HCT116 (cell line): Measurements from ENCODE around the gene MESD. TPM values are rescaled to one million over a fixed set of nuclear protein-coding genes. Genes with fewer than 3 reads are reported as not detected.

ENCODE experiments used
- ATAC-seq: fragments of 200-7000 bp; cut with Tn5 transposase; 2 replicates; pipeline ENCODE4 v1.9.1; 2020; ENCODE audit warnings: mild to moderate bottlenecking, moderate library complexity
- BruUV-seq: library from RNA; stranded (reverse); fragments of 400-500 nt; replicated peaks from 2 replicates; lab custom pipeline; 2021; lab: Mats Ljungman, UMichigan
- CTCF ChIA-PET: fragments of 300-600 bp; sonication (Branson Sonifier 250); formaldehyde crosslinking; loops from one replicate; lab custom pipeline; 2021; ENCODE audit warnings: antibody characterized with exemption; lab: Charles Lee
- POLR2A ChIA-PET: fragments of 300-600, 350-600 bp; sonication (Branson Sonifier 250); formaldehyde crosslinking; loops from one replicate; lab custom pipeline; 2021; ENCODE audit warnings: antibody characterized with exemption; lab: Charles Lee
- RAD21 ChIA-PET, 2 experiments: fragments of 300-600 bp; sonication (Branson Sonifier 250); formaldehyde crosslinking; loops; one replicate each; lab custom pipeline; 2023; ENCODE audit warnings: low total read pairs in 2 of 2; ENCODE audit not compliant: uncharacterized antibody in 2 of 2, unreplicated experiment in 2 of 2, low non-redundant PET in 1 of 2; lab: Charles Lee
- DNase-seq: peaks from one replicate; pipeline ENCODE4 v3.0.0-alpha.2; 2010; ENCODE audit warnings: low read depth, low spot score
- H2AFZ ChIP-seq: fragments of 200-600 bp; shearing (Covaris generic), sonication (generic); 2 replicates; pipeline ENCODE4 v1.6.1; 2017; ENCODE audit warnings: low read depth, mixed run types, mixed read lengths, antibody characterized with exemption, low read length; ENCODE audit not compliant: poor library complexity, severe bottlenecking
- H3K27ac ChIP-seq: 2 replicates; pipeline ENCODE4 v1.5.1; 2012; ENCODE audit warnings: low read depth, low read length
- H3K27me3 ChIP-seq: fragments of 200-600 bp; sonication (generic); 2 replicates; pipeline ENCODE4 v1.6.1; 2016; ENCODE audit warnings: mixed run types, low read length, mixed read lengths; ENCODE audit not compliant: insufficient read depth
- H3K36me3 ChIP-seq, 2 experiments: fragments of 200-500 bp in 1 of 2; fragments of 200-600 bp in 1 of 2; sonication (Bioruptor generic) in 1 of 2; sonication (generic) in 1 of 2; 2 replicates each; pipeline versions ENCODE4 v1.5.1 to v1.6.1; 2014 to 2016; ENCODE audit warnings: low read length in 2 of 2, inconsistent platforms in 1 of 2, mixed read lengths in 1 of 2, mixed run types in 1 of 2; ENCODE audit not compliant: insufficient read depth in 2 of 2, control insufficient read depth in 1 of 2
- H3K4me1 ChIP-seq, 2 experiments: fragments of 200-600 bp in 1 of 2; sonication (generic) in 1 of 2; 2 replicates each; pipeline versions ENCODE4 v1.5.1 to v1.6.1; 2012 to 2017; ENCODE audit warnings: low read length in 2 of 2, inconsistent platforms in 1 of 2, mild to moderate bottlenecking in 1 of 2, mixed read lengths in 1 of 2, mixed run types in 1 of 2, moderate library complexity in 1 of 2; ENCODE audit not compliant: insufficient read depth in 2 of 2, control insufficient read depth in 1 of 2
- H3K4me2 ChIP-seq: fragments of 200-600 bp; sonication (generic); 2 replicates; pipeline ENCODE4 v1.6.1; 2017; ENCODE audit warnings: mixed run types, low read length, mixed read lengths
- H3K4me3 ChIP-seq, 2 experiments: fragments of 200-600 bp in 1 of 2; sonication (generic) in 1 of 2; replicated peaks in 1 of 2; 2 replicates each; pipeline ENCODE4 v1.5.1; 2011 to 2016; ENCODE audit warnings: low read length in 2 of 2, control low read depth in 1 of 2, low read depth in 1 of 2, mild to moderate bottlenecking in 1 of 2, mixed read lengths in 1 of 2, mixed run types in 1 of 2
- H3K79me2 ChIP-seq: fragments of 200-600 bp; sonication (generic); 2 replicates; pipeline ENCODE4 v1.6.1; 2017; ENCODE audit warnings: mild to moderate bottlenecking, mixed run types, low read length, moderate library complexity, mixed read lengths; ENCODE audit not compliant: insufficient read depth
- H3K9ac ChIP-seq: fragments of 200-600 bp; sonication (generic); 2 replicates; pipeline ENCODE4 v1.6.1; 2016; ENCODE audit warnings: low read length, mixed read lengths
- H3K9me2 ChIP-seq: fragments of 200-600 bp; sonication (generic), shearing (Covaris generic); 2 replicates; pipeline ENCODE4 v1.6.1; 2017; ENCODE audit warnings: mixed run types, mild to moderate bottlenecking, moderate library complexity; ENCODE audit not compliant: insufficient read depth
- H3K9me3 ChIP-seq, 2 experiments: fragments of 200-500 bp in 1 of 2; fragments of 200-600 bp in 1 of 2; sonication (Bioruptor generic) in 1 of 2; sonication (generic) in 1 of 2; 2 replicates each; pipeline ENCODE4 v1.6.1; 2014 to 2017; ENCODE audit warnings: low read length in 2 of 2, mixed read lengths in 2 of 2, inconsistent platforms in 1 of 2, low read depth in 1 of 2, mild to moderate bottlenecking in 1 of 2, mixed run types in 1 of 2, moderate library complexity in 1 of 2; ENCODE audit not compliant: control insufficient read depth in 1 of 2, insufficient read depth in 1 of 2
- H4K20me1 ChIP-seq: fragments of 200-600 bp; sonication (generic), shearing (Covaris generic); 2 replicates; pipeline ENCODE4 v1.6.1; 2017; ENCODE audit warnings: mixed run types, mild to moderate bottlenecking, moderate library complexity; ENCODE audit not compliant: insufficient read depth
- CEBPB ChIP-seq: IDR thresholded peaks from 2 replicates; pipeline ENCODE4 v1.6.1; 2012; ENCODE audit warnings: low read depth
- CTCF ChIP-seq, 3 experiments: fragments of 200-600 bp in 1 of 3; sonication (generic) in 1 of 3; IDR thresholded peaks in 2 of 3; conservative IDR thresholded peaks in 1 of 3; 2 replicates each; pipeline ENCODE4 v1.5.1; 2012 to 2017; ENCODE audit warnings: low read depth in 2 of 3, low read length in 2 of 3, antibody characterized with exemption in 1 of 3, borderline replicate concordance in 1 of 3, control low read depth in 1 of 3, mild to moderate bottlenecking in 1 of 3, mixed read lengths in 1 of 3, mixed run types in 1 of 3, moderate library complexity in 1 of 3; ENCODE audit not compliant: insufficient read depth in 1 of 3
- EZH2phosphoT487 ChIP-seq: fragments of 200-600 bp; IDR thresholded peaks from 2 replicates; pipeline ENCODE4 v1.6.1; 2018; ENCODE audit warnings: antibody characterized with exemption, borderline replicate concordance
- POLR2AphosphoS5 ChIP-seq: IDR thresholded peaks from 2 replicates; pipeline ENCODE4 v1.6.1; 2011; ENCODE audit warnings: mild to moderate bottlenecking, low read depth, low read length, moderate library complexity
- SIN3A ChIP-seq: IDR thresholded peaks from 2 replicates; pipeline ENCODE4 v1.6.1; 2012; ENCODE audit warnings: low read depth
- ZFX ChIP-seq: fragments of 450-650 bp; IDR thresholded peaks from 2 replicates; pipeline ENCODE4 v1.6.1; 2017
- intact Hi-C: fragments of 100-400 bp; cut with micrococcal nuclease; formaldehyde crosslinking; loops from 2 replicates; pipeline ENCODE4 v1.10.0; 2022
- total RNA-seq: library from RNA; stranded (reverse); gene quantifications from one replicate; pipeline ENCODE4 v1.2.1, GENCODE V29; 2021; ENCODE audit not compliant: unreplicated experiment
- TF ChIP-seq, protein P1 (sequence below): IDR thresholded peaks from 2 replicates; pipeline ENCODE4 v1.6.1; 2011; ENCODE audit warnings: mild to moderate bottlenecking, low read length, moderate library complexity; ENCODE audit not compliant: insufficient replicate concordance; ENCODE audit errors: extremely low read depth

The MESD gene
- total RNA-seq, 1 experiment from 2014 or later: 22.5 TPM

DNA sequence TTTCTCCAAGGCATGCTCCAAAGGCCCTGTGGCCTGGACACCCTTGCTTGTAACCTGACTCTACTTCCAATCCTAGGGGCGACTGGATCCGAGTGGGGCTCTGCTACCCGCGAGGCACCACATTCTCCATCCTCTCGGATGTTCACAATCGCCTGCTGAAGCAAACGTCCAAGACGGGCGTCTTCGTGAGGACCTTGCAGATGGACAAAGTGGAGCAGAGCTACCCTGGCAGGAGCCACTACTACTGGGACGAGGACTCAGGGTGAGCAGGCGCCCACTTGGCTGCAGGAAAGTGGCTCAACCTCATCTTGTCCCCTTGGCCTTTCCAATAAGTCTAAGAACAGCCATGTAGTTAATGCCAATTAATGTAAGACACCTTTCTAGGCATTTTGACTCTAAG is 51.9 kb downstream of the MESD start (continued):
- TF ChIP-seq CEBPB: no peak
- TF ChIP-seq, protein P1, sequence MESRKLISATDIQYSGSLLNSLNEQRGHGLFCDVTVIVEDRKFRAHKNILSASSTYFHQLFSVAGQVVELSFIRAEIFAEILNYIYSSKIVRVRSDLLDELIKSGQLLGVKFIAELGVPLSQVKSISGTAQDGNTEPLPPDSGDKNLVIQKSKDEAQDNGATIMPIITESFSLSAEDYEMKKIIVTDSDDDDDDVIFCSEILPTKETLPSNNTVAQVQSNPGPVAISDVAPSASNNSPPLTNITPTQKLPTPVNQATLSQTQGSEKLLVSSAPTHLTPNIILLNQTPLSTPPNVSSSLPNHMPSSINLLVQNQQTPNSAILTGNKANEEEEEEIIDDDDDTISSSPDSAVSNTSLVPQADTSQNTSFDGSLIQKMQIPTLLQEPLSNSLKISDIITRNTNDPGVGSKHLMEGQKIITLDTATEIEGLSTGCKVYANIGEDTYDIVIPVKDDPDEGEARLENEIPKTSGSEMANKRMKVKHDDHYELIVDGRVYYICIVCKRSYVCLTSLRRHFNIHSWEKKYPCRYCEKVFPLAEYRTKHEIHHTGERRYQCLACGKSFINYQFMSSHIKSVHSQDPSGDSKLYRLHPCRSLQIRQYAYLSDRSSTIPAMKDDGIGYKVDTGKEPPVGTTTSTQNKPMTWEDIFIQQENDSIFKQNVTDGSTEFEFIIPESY: no peak
- no peak for TF ChIP-seq EZH2phosphoT487
- TF ChIP-seq POLR2AphosphoS5: no peak
- TF ChIP-seq, all 23 proteins: peak for 0

GRCh38 chr15:80936288-80937078 is 53.1 kb downstream of the MESD start:
- no TSS peak for BruUV-seq
- CTCF ChIA-PET: no interaction called here

More at GRCh38 chr15:80936288-80937078, 53.1 kb downstream of the MESD start:
- intact Hi-C loops: no loop called here
- POLR2A ChIA-PET: no interaction called here
- Histone ChIP-seq H4K20me1 (no peaks in the 10 kb centered on the region), H3K79me2 (no peaks in the 10 kb centered on the region), H3K4me2 (no peak overlapping the region), H3K27ac (no peak overlapping the region), H3K9me3 (no peaks in the 10 kb centered on the region), H3K27me3 (no peaks in the 10 kb centered on the region), H2AFZ (no peak overlapping the region), H3K4me1 (peaks cover 6 to 10% of the 10 kb centered on the region in 2 experiments), H3K9ac (no peak overlapping the region), H3K36me3 (peaks cover 0 to 4% of the 10 kb centered on the region in 2 experiments; a peak in 1 of 4 replicates), H3K4me3 (no peak overlapping the region), H3K9me2 (no peaks in the 10 kb centered on the region)
- TF ChIP-seq, protein P1: no peak
- TF ChIP-seq SIN3A: no peak
- TF ChIP-seq CTCF (IDR thresholded peaks at IDR 0.05 in 2 of 3, conservative IDR thresholded peaks at IDR 0.05 in 1 of 3; ENCODE audit: borderline replicate concordance in 1 of 3, insufficient read depth in 1 of 3, low read depth in 2 of 3, low read length in 2 of 3): 0 out of 6 replicates have a peak, but pooled peaks of 1 of the 3 experiments have one; percentile 8
- no peak for TF ChIP-seq ZFX
- no peak for DNase-seq
- RAD21 ChIA-PET: no interaction called here
- no peak for ATAC-seq
